ENCODE results near the gene COL13A1. TPM values are rescaled to one million over a fixed set of nuclear protein-coding genes. Genes with fewer than 3 reads are reported as not detected.
A peak's percentile ranks its signal among the peaks of the same experiment; 100 is the strongest.

The COL13A1 gene
- total RNA-seq, 1 donor from 2014 or later, result 9.2 TPM

DNA sequence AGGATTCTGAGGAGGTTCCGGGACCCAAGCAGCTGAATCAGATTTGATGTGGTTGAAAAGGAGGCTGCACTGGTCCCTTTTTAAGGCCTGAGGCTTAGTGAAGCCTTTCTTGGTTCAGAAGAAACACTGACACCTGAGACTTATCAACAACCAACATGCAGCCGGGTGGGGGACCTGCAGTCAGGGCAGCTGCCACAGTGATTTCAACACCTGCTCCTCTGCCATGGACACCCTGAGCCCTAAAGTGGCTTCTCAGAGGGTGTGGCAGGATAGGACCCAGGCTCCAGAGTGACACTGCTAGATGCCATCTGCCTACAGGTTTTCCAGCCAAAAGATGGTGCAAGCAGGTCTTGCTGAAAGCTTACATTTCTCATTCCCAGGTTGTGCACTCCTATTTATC is 99.3 kb downstream of the COL13A1 start:
- TF ChIP-seq, protein P1, sequence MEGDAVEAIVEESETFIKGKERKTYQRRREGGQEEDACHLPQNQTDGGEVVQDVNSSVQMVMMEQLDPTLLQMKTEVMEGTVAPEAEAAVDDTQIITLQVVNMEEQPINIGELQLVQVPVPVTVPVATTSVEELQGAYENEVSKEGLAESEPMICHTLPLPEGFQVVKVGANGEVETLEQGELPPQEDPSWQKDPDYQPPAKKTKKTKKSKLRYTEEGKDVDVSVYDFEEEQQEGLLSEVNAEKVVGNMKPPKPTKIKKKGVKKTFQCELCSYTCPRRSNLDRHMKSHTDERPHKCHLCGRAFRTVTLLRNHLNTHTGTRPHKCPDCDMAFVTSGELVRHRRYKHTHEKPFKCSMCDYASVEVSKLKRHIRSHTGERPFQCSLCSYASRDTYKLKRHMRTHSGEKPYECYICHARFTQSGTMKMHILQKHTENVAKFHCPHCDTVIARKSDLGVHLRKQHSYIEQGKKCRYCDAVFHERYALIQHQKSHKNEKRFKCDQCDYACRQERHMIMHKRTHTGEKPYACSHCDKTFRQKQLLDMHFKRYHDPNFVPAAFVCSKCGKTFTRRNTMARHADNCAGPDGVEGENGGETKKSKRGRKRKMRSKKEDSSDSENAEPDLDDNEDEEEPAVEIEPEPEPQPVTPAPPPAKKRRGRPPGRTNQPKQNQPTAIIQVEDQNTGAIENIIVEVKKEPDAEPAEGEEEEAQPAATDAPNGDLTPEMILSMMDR (IDR thresholded peaks at IDR 0.05), result no peak
- no peak for ATAC-seq
- Histone ChIP-seq H3K4me3 (no peak overlapping the region), H3K27me3 (ENCODE audit: low read depth) (no peaks in the 10 kb centered on the region), H3K9me3 (no peaks in the 10 kb centered on the region), H3K36me3 (no peaks in the 10 kb centered on the region), H3K4me1 (no peaks in the 10 kb centered on the region), H3K27ac (peak overlapping the region; percentile 46)
- intact Hi-C loops (cut with DNase I), result no loop called here
- DNase-seq, result no peak

DNA sequence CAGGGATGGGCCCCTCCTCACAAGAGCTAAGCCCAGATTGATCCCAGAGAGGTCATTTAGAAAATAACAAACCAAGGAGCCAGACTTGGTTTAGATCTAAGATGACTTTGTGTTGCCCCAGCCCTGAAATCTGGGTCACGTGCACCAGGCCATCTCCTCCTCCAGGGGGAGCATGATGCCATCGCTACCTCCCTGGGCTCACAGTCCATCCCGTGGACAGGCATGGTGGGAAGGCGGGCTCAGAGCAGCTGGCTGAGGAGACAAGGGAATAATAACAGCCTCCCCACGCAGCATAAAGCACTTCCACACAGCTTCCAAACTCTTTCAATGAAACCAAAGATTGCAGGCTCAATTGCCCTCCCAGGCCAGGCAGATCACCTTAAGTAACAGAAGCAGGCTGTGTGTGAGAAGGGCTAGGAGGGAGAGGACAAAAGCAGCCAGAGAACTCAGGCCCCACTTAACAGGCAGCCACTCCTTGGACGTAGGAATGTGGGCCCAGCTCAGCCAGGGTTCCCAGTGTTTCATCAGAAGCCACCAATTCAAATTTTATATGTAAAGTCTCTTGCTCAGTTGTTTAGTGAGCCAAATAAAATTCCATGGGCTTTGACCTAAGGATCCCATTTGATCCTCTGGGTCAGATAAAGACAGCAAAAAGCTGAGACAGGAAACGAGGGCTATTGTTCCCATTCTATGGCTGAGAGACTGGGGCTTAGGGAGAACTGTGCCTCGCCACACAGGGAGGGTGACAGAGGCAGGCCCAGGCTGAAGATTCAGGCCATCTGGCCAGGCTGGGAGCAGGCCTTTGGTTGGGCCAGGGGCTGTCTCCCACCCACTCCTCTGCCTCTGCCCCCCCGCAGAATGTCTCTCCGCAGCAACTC is 100.2 kb downstream of the COL13A1 start:
- Histone ChIP-seq H3K4me1 (no peaks in the 10 kb centered on the region), H3K27me3 (ENCODE audit: low read depth) (no peaks in the 10 kb centered on the region), H3K4me3 (no peak overlapping the region), H3K27ac (peak overlapping the region; percentile 46), H3K36me3 (no peaks in the 10 kb centered on the region), H3K9me3 (no peaks in the 10 kb centered on the region)
- intact Hi-C loops (cut with DNase I), result no loop called here
- TF ChIP-seq, protein P1 (IDR thresholded peaks at IDR 0.05), result peak; percentile 46
- ATAC-seq, result peak; percentile 81 to 82
- peak; percentile 57 for DNase-seq

DNA sequence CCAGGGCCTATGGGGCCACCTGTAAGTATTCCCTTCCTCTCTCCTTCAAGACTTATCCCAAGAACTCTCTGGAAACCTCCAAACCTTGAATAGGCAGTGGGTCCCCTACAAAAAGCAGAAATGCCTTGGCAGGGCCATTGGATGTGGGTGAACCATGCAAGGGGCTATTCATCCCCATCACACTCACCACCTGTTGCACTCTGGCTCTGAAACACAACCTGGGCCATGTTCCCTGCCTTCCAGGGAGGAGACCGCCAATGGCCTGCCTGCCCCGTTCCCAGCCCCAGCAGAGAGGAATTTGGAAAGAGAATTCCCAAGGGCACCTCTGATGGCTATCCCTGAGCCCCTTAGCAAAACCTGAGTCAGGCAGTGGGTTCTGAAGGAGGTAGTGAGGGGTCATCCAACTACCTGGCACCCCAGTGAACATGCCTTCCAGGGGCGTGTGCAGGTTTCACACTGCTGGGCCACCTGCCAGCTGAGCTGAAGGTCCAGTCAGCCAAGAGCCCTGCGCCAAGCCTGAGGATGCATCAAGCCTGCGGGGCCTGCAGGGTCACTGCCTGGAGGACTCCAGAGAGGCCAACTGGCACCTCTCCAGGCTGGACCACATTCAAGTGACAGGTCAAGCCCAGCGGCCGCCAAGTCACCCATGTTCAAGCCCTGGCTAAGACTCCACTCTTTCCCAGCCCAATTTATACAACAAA is 101.3 kb downstream of the COL13A1 start:
- TF ChIP-seq, protein P1 (IDR thresholded peaks at IDR 0.05), result no peak
- Histone ChIP-seq H3K36me3 (no peaks in the 10 kb centered on the region), H3K9me3 (no peaks in the 10 kb centered on the region), H3K4me3 (no peak overlapping the region), H3K27ac (no peak overlapping the region), H3K4me1 (no peaks in the 10 kb centered on the region), H3K27me3 (ENCODE audit: low read depth) (no peaks in the 10 kb centered on the region)
- peak; percentile 39 to 68 for ATAC-seq
- intact Hi-C loops (cut with DNase I), result no loop called here
- DNase-seq, result peak; percentile 74

DNA sequence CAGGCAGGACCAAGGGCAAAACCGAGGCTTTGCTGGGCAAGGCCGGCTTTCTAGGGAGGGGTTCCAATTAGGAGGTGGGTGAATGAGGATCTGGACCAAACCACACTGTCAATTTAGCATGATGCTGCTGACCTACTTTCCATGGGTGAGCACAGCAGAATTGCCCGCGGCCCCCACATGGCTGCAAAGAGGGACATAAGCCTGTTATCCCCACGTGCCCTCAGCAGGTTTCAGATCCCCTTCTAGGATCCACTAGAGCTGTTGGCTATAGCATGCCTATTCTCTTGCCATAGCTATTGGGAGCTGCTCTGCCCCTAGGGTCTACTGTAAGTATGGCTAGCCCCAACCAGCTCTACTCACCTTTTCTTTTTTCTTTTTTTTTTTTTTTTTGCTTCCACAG is 102.8 kb downstream of the COL13A1 start:
- ATAC-seq, result no peak
- TF ChIP-seq, protein P1 (IDR thresholded peaks at IDR 0.05), result no peak
- Histone ChIP-seq H3K36me3 (no peaks in the 10 kb centered on the region), H3K9me3 (no peaks in the 10 kb centered on the region), H3K4me3 (no peak overlapping the region), H3K4me1 (no peaks in the 10 kb centered on the region), H3K27ac (no peak overlapping the region), H3K27me3 (ENCODE audit: low read depth) (no peaks in the 10 kb centered on the region)
- no peak for DNase-seq
- intact Hi-C loops (cut with DNase I), result no loop called here

DNA sequence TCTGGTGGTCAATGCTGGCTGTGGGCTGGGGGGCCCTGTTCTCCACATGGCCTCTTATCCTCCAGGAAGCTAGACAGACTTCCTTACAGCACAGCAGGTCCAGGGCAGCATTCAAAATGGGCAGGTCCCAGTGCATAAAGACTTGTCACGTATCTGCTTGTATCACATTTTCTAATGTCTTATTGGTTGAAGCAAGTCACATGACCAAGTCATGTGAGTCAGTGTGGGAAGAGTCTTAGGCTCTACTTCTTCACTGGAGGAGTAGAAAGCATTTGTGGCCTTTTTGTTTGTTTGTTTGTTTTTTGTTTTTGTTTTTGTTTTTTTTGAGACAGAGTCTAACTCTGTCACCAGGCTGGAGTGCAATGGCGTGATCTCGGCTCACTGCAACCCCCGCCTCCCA is 104.7 kb downstream of the COL13A1 start:
- ATAC-seq, result no peak
- Histone ChIP-seq H3K9me3 (no peaks in the 10 kb centered on the region), H3K36me3 (no peaks in the 10 kb centered on the region), H3K27ac (no peak overlapping the region), H3K27me3 (ENCODE audit: low read depth) (no peaks in the 10 kb centered on the region), H3K4me3 (no peak overlapping the region), H3K4me1 (peaks cover 6% of the 10 kb centered on the region)
- no peak for DNase-seq
- intact Hi-C loops (cut with DNase I), result no loop called here
- TF ChIP-seq, protein P1 (IDR thresholded peaks at IDR 0.05), result no peak
